Astrocyte of the cerebellum (primary cell): Measurements from ENCODE around the gene HPS6.
A peak's percentile ranks its signal among the peaks of the same experiment; 100 is the strongest.

ENCODE experiments used
- DNase-seq: peaks from one replicate; pipeline ENCODE4 v3.0.0-alpha.2; 2011; ENCODE audit warnings: low read depth
- H3K4me3 ChIP-seq: 2 replicates; pipeline ENCODE4 v1.5.1; 2011; ENCODE audit warnings: mild to moderate bottlenecking, low read depth, low read length, moderate library complexity
- in situ Hi-C: cut with HindIII; loops from 2 replicates; pipeline ENCODE4 v1.10.0; 2017; ENCODE audit warnings: low sequenced_read_pairs
- TF ChIP-seq, protein P1 (sequence below): IDR thresholded peaks from 2 replicates; pipeline ENCODE4 v1.5.1; 2012; ENCODE audit warnings: low read length, low read depth, moderate library complexity, mild to moderate bottlenecking; ENCODE audit errors: missing control alignments

HPS6 gene

DNA sequence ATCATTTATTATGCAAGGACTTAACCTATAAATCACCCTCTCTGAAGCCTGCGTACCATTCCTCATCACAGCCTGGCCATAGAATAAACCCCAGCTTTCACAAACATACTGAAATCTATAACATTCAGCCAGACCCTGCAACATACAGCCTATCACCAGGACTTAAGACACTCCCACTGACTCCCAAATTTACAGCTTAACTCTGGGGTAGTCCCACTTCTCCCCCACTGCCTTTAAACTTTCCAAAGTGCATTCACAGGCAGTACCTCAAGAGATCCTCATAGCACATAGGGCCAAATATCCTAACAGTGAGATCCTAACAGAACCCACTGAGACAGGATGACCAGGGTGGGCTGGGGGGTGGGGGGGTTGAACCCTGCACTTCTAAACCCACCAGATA lies 51.5 kb downstream of the HPS6 start:
- TF ChIP-seq, protein P1, sequence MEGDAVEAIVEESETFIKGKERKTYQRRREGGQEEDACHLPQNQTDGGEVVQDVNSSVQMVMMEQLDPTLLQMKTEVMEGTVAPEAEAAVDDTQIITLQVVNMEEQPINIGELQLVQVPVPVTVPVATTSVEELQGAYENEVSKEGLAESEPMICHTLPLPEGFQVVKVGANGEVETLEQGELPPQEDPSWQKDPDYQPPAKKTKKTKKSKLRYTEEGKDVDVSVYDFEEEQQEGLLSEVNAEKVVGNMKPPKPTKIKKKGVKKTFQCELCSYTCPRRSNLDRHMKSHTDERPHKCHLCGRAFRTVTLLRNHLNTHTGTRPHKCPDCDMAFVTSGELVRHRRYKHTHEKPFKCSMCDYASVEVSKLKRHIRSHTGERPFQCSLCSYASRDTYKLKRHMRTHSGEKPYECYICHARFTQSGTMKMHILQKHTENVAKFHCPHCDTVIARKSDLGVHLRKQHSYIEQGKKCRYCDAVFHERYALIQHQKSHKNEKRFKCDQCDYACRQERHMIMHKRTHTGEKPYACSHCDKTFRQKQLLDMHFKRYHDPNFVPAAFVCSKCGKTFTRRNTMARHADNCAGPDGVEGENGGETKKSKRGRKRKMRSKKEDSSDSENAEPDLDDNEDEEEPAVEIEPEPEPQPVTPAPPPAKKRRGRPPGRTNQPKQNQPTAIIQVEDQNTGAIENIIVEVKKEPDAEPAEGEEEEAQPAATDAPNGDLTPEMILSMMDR = no peak
- DNase-seq = no peak
- in situ Hi-C loops = no loop called here
- peak overlapping the region; percentile 65 for H3K4me3 ChIP-seq
